HG02610 (cell line): ENCODE measurements around the gene GFPT2.

Experiments used
- ATAC-seq: cut with Tn5 transposase; IDR thresholded peaks from one replicate; pipeline ENCODE4 v1.9.1; 2021; ENCODE audit warnings: mild to moderate bottlenecking, moderate library complexity; ENCODE audit not compliant: unreplicated experiment

GFPT2 gene

DNA sequence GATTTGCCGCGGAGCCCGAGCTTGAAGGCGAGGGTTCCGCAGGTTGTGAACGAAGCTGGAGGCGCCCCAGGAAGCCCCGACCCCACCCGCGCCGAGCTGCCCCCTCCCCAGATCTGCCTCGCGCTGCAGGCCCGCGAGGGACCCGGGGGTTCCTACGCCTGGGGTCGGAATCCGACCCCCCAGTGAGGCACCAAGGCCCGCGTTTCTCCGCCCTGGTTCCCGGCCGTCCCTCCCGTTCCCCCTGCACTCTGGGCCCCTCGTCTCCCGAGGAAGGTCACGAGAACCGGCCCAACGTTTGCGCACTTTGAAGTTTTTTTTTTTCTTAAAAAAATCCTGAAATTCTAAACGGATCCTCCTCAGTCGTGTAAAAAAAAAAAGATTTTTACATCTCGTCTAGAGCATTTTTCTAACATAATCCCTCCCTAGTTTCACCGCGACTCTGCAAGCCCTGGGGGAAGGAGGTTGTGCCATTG is 880 bp upstream of the GFPT2 start:
- no peak for ATAC-seq

DNA sequence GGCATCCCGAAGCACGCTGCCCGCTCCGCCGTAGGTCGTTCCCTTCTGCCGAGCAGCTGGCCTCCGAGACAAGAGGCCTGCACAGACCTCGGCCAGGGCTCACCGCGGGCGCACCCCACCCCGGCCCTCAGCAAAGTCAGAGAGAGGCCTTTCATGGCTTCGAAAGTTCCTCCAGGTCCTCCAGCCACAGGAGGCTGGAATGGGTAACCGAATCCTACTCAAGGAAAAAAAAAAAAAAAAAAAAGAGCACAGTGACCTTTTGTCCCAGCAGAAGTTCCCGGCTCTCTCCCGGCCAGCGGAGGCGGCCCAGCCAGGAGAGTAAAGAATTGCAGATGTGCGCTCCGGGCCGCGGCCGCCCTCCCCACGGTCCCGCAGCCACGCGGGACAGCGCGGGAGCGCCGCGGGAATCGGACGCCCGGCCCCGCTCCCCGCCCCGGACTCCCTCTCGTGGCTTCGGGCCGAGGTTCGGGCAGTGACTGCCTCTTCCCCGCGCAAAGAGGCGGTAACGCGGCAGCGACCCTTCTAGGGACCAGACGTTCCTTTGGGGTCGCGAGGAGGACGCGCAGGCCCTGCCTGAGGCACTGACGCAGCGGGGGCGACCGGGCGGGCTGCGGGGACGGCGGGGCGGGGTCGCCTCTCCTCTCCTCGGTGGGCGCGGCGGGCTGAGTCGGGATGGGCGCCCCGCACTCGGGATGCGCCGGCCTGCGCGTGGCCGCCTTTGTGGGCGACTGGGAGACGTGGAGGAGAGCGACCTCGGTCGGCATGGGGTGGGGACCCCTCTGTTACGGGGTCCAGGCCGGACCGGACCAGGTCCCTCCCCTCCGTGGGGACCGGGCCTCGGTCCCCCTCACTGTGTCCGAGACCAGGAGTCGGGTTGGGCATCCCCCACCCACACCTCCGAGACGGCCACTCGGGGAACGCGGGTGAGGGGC is 754 bp downstream of the GFPT2 start:
- ATAC-seq: no peak

DNA sequence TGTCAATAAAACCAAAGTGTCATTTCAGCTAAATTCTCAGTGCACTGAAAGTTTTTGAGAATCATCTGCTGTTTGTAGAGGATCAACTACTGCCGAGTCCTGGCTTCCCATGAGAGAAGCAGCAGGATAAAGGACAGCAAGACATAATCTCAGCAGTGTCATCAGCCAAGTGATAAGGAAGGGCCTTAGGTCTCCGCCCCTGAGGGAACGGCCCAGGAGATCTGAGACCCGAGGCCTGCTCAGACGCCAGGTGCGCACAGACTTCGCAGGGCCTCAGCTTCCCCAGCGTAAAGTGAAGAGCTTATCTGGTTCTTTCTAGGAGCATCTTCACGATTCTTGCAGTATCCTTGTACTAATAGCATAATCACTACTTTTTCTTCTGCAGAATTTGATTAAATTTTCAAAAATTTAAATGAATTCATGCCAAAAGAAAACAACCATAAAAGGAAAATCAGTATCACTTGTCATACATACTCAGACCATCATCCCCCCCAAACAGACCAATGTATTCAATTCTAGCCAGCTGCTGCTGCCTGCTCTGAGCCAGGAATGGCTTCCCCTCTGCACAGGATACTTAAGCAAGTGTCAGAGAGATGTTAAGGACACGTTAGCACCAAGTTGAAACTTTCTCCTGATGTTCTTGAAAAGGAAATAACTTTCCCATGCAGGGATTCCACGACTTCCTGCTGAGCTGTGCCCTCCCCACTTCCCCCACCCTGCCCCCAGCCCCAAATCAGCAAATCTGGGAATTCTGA is 2.2 kb downstream of the GFPT2 start:
- ATAC-seq: no peak

DNA sequence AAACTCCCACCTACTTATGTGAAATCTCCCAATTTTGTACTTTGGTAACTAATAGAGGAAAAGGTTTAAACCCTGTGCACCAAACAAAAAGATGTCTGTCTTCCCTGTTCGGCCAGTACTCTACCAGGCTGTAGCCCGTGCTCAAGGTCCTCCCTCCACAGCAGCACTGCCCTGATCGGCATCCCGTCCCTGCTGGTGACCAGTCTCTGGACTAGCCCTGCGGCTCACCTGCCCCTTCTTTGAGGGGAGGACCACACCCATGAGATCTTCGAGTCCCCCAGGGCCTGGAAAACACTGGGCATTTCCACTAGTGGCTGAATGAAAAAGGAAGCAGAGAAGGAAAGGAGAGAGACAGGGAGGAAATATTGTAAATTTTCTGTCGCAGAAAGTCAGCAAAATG is 2.8 kb downstream of the GFPT2 start:
- ATAC-seq: no peak

DNA sequence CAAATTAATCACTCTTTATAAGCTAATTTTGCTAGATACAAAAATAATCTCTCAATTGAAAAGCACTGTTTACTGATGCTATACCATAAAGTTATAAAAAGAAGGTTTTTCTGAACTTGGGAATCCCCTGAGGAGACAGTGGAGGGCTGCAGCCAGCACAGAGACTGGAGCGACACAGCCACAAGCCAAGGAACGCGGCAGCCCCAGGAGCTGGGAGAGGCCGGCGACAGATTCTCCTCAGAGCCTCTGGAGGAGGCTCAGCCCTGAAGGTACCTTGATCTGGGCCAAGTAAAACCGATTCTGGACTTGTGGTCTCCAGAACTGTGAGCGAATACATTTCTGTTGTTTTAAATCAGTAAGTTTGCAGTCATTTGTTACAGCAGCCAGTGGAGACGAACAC is 3.7 kb downstream of the GFPT2 start:
- ATAC-seq: no peak

DNA sequence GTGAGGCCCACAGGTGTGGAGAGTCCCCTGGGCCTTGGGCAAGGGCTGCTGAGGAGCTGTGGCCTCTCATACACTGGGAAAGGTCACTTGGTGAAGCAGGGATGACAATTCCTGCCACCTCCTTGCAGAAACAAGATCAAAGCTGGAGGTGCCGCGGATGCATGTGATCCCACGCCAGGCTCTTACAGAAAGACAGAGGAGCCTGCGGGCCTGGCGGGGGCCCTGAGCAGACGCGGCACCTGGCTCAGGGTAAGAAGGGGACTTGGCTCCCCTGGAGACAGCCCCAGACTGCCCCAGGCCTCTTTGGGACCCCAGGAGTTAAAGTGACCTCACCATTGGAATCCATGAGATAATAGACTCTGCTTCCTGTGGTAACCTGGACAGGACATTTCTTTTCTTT is 4.8 kb downstream of the GFPT2 start:
- ATAC-seq: no peak

DNA sequence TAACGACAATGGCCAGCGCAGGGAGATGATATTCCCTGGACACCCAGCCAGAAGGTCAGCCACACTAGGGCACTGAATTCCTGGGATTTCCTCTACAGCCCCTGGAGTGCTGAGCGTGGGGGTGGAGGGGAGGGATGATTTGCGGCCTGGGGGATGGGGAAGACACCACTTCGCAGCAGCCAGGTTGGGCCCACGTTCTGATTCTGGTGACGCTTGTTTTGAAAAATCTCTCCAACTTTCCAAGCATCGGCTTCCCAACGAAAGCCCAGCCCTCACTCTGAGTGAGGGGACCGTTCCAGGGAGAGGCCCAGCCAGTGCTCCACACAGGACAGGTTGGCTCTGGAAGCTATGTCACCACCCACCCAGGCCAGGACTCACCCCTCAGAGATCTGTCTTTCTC is 5.4 kb downstream of the GFPT2 start:
- no peak for ATAC-seq

DNA sequence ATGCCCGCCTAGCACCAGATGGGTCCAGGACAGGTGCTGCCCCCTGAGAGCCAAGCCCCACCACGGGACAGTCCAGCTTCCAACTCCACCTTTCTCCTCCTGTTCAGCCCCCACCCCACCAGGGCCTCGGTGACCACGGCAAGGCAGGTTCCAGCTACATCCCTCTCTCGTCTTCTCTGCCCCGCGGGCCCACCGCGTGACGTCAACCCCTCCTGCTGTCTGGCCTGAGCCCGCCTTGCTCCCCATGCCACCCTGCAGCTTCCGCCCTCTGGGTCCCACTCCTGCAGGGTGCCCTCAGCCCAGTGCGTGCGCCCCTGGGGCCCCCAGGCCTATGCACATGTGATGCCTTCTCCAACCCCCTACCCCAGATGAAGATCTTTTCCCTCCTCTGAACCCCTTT is 6.8 kb downstream of the GFPT2 start:
- ATAC-seq: no peak

DNA sequence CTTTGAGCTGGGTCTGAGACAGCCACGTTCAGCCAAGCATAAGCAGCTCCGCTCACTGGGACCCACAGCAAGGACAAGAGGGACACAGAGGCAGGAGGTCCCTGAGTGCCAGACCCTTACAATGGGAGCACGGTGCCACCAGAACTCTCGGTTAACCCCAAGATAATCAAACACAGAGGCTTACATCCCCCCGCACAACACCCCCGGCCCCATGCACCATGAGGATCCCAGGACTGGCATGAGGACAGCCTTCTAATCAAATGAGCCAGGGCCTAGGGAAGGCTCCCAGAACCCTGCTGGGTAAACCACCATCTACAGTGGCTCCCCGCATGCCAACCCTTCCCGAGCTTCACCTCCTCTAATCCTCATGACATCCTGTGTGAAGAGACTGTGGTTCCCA is 7.4 kb downstream of the GFPT2 start:
- ATAC-seq: no peak

DNA sequence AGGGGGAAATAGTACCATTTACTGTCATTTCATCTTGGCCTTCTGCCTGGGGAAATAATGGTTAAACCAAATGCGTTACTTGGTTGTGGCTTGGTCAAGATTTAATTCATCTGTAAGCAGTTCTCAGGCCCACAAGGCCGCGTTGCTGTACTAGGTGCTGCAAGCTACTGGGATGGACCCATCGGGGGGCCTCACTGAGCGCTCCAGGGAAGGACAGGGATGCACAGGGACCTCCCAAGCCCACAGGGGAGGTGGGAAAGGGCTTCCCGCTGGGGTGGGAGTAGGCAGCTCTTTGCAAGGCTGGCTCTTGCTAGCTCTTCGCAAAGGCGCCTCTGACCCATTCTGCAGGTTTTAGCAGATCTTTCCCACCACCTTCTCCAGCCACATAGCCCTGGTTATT is 8.0 kb downstream of the GFPT2 start:
- ATAC-seq: no peak

DNA sequence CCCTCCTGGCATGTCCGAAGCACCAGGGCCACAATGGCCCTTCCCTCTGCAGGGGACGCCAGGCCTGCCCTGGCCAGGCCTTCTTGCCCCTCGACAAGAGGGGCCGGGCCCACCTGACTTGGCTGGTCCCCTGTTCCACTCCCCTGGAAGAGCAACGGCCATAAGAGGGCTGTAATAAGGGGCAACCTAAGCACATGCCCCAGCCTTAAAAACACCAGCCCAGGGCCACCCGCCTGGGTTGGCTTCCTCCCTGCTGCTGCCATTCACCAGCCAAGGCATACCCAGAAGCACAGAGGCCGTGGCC is 8.5 kb downstream of the GFPT2 start:
- ATAC-seq: no peak

DNA sequence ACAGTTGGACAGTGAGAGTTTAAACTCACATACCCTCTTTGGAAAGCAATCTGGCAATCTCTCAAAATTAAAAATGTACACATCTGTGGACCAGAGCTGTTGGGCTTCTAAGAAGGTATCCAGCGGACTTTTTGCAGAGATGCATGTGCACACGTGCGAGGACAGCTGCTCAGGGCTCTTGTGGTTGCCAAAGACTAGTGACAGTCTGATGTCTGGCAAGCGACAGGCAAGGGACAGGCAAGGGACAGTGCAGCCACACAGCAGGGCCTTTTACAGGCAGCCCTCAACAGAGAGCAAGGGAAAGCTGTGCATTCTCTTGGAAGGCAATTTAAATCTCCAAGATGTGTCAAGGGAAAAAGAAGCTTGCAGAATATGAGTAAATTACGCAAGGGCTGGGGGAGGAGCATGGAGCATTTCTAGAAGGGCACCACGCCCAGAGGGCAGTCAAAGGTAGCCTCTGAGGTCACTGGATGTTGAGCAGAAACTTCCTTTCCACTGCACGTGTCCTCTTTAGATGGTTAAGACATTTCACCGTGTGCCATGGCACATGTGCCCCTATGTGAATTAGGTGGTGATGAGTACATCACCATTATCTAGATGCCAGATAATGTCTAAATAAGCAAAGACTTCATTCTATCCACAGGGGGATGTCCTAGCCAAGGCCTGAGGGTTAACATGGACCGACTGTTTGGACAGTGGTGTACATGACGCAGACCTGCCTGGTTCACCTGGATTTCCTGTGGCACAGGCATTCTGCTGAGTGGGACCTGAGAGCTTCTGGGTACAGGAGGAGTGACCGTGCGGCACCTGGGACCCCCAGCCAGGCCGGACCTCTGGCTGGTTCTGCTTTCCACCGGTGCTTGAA is 9.1 kb downstream of the GFPT2 start:
- ATAC-seq: no peak

DNA sequence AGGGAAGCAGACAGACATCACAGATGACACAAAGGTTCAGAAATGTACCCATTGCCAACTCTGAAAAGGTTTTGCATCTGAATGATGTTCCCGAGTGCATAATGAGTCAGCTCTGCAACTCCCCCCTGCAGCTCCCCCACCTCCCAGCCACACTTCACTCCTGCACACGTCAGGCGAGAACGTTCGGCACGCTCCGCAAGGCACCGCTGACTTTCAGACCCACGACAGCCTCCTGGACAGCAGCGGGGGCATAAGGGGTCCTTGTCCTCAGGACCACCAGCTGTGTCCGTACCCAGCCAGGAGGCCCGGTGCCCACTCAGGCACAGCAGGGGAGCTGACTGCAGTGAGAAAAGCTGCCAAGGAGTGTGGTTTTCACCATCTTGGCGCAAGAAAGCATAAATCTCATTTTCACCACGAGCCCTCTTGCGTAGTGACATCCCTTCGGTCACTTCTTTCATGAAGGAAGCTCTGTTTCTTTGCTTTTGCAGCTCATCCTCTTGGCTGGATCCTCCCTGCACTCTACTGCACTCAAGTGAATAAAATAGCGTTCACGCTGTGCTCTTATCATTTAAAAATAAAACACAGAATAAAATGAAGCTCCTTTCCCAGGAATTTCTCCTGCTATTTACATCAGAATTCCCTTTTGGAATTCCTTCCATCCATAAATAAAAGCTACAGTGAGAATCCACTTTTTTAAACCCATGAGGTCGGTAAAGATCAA is 9.9 kb downstream of the GFPT2 start:
- ATAC-seq: no peak

DNA sequence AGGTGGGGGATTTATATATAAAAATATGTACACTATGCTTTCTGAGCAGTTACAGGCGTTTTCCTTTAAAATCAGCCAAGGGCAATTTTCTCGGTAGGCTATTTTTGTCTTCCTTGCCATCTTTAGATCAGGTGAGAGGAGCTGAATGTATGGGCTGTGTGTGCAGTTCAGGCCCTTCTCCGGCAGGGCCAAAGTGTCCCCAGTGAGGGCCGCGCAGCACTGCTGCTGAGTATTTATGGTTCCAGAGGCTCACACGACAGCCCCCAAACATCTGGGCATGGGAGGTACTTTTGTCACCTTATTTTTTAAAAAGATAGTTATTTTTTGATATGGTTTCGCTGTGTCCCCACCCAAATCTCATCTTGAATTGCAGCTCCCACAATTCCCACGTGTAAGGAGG is 11.5 kb downstream of the GFPT2 start:
- no peak for ATAC-seq

DNA sequence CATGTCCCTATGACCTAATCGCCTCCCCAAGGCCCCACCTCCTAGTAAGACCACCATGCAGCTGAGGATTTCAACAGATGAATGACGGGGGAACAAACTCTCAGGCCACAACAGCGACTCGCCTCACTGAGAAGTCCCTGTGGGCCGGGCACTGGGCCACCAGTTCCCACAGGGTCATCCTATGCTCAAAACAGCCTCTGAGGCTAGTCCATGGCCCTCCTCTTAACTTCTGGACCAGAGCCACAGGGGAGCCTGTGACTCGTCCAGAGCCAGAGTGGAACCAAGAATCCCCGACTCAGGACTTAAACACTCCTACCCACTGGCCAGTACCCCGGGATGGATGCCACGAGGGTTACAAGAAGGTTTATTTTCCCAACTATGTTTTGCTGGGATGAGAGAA is 12.3 kb downstream of the GFPT2 start:
- ATAC-seq: no peak

DNA sequence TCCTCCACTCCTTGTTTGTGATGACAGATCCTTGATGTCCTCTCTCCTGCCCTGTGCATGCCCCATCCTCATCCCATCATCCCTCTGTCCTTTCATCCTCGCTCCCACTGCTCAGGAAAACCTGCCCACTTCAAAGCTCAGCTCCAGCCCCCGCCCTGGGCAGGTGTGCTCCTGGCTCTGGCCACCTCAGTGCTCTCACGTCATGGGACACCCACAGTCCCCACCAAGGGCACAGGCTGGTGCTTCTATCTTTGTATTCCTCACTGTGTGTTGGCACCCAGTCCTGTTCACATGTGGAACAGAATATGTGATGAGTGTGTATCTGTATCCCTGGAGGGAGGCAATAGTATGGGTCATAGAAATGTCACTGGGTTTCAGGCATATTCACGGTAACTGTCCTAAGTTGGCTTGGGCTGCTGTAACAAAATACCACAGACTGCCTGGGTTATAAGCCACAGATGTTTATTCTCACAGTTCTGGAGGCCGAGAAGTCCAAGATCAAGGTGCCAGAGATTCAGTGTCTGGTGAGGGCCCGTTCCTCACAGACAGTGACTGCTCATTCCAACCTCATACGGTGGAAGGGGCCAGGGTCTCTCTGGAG is 13.5 kb downstream of the GFPT2 start:
- no peak for ATAC-seq

DNA sequence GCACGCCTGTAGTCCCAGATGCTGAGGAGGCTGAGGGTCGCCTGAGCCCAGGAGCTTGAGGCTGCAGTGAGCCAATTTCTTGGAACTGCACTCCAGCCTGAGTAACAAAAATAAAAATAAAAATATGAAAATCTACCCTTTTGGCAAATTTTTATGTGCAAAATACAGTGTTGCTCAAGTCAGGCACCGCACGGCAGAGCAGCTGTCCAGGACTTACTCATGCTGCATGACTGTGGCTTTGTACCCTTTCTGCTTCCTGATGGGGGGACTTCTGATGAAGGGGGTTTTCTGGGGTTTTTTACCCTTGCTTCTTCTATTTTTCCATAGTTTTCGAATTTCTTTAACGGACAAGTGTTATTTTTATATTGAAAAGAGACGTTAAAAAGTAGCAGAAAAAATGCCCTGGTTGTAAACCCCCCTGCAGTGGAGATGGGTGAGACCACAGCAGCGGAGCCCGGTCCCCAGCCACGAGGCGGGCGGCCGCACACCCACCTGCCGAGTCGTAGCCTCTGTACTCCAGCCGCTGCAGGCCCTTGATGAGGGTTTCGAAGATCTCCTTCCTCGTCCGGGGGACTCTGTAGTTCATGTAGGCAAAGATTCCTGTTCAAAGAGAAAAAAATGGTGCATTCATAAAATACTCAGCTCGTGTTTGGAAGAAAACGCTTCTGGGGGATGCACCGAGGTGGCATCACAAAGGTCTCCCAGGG is 15.0 kb downstream of the GFPT2 start:
- ATAC-seq: no peak

DNA sequence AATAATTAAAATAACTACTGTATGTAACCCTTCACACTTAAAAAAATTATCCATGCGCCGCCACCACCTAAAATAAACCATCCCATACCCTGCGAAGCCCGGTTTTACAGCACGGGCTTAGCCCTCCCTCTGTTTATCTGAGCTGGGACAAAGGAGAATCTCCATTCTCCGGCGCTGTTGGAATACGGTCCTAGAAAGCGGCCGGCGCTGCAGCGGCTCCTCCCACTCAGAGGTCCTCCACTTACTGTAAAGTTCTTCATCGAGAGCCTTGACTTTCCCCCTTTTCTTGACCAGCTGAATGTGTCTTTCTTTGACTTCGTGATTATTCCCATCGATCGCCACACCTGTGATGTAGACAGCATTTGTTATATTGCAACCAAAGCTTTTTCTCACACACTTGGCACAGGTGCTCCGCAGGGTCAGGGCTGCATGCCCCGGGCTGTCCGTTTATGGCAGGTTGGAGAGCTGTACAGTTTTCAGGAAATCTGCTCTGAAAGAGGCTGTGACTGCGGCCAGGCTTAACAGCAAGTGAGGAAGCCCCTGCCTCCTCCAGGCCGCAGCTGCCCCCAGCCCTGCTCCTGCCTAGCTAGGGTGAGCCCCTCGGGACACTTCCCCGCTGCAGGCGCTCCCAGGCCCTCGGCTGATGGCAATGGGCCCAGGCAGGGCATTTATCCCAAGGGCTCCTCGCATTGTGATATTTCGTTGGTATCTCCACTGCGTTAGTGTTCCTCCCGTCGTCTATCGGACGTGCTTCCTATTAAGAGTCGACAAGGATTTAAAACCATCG is 16.7 kb downstream of the GFPT2 start:
- ATAC-seq: no peak
